Parathyroid adenoma (tissue), 2 donors: ENCODE measurements around the gene PCYOX1L.

Source experiments
- H2AFZ ChIP-seq: fragments of 300-600 bp; sonication (generic); one replicate; pipeline ENCODE4 v1.7.0; 2017; ENCODE audit warnings: antibody characterized with exemption, mild to moderate bottlenecking
- H3K27ac ChIP-seq: fragments of 300-600 bp; sonication (generic); one replicate; pipeline ENCODE4 v1.7.0; 2017
- H3K27me3 ChIP-seq: fragments of 300-600 bp; sonication (generic); one replicate; pipeline ENCODE4 v1.7.0; 2017; ENCODE audit warnings: low read length; ENCODE audit not compliant: control insufficient read depth, insufficient read depth
- H3K36me3 ChIP-seq: fragments of 300-600 bp; sonication (generic); one replicate; pipeline ENCODE4 v1.7.0; 2017; ENCODE audit warnings: low read length; ENCODE audit not compliant: control insufficient read depth, insufficient read depth
- H3K4me1 ChIP-seq: fragments of 300-600 bp; sonication (generic); one replicate; pipeline ENCODE4 v1.7.0; 2017; ENCODE audit warnings: control low read depth
- H3K4me2 ChIP-seq: fragments of 300-600 bp; sonication (generic); one replicate; pipeline ENCODE4 v1.7.0; 2017; ENCODE audit warnings: low read length
- H3K4me3 ChIP-seq: fragments of 300-600 bp; sonication (generic); one replicate; pipeline ENCODE4 v1.7.0; 2017; ENCODE audit warnings: low read depth, low read length
- H3K79me2 ChIP-seq: fragments of 300-600 bp; sonication (generic); one replicate; pipeline ENCODE4 v1.7.0; 2017; ENCODE audit warnings: control low read depth
- H3K9ac ChIP-seq: fragments of 300-600 bp; sonication (generic); one replicate; pipeline ENCODE4 v1.7.0; 2017; ENCODE audit warnings: mild to moderate bottlenecking
- H3K9me3 ChIP-seq: fragments of 300-600 bp; sonication (generic); one replicate; pipeline ENCODE4 v1.7.0; 2017; ENCODE audit warnings: low read length; ENCODE audit not compliant: control insufficient read depth
- TF ChIP-seq, protein P1 (sequence below): fragments of 300-600 bp; sonication (generic); IDR thresholded peaks from one replicate; pipeline ENCODE4 v1.7.0; 2017; ENCODE audit warnings: antibody characterized with exemption, mild to moderate bottlenecking
- donor health status: primary hyperparathyroidism.

Gene PCYOX1L, protein sequence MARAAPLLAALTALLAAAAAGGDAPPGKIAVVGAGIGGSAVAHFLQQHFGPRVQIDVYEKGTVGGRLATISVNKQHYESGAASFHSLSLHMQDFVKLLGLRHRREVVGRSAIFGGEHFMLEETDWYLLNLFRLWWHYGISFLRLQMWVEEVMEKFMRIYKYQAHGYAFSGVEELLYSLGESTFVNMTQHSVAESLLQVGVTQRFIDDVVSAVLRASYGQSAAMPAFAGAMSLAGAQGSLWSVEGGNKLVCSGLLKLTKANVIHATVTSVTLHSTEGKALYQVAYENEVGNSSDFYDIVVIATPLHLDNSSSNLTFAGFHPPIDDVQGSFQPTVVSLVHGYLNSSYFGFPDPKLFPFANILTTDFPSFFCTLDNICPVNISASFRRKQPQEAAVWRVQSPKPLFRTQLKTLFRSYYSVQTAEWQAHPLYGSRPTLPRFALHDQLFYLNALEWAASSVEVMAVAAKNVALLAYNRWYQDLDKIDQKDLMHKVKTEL

DNA sequence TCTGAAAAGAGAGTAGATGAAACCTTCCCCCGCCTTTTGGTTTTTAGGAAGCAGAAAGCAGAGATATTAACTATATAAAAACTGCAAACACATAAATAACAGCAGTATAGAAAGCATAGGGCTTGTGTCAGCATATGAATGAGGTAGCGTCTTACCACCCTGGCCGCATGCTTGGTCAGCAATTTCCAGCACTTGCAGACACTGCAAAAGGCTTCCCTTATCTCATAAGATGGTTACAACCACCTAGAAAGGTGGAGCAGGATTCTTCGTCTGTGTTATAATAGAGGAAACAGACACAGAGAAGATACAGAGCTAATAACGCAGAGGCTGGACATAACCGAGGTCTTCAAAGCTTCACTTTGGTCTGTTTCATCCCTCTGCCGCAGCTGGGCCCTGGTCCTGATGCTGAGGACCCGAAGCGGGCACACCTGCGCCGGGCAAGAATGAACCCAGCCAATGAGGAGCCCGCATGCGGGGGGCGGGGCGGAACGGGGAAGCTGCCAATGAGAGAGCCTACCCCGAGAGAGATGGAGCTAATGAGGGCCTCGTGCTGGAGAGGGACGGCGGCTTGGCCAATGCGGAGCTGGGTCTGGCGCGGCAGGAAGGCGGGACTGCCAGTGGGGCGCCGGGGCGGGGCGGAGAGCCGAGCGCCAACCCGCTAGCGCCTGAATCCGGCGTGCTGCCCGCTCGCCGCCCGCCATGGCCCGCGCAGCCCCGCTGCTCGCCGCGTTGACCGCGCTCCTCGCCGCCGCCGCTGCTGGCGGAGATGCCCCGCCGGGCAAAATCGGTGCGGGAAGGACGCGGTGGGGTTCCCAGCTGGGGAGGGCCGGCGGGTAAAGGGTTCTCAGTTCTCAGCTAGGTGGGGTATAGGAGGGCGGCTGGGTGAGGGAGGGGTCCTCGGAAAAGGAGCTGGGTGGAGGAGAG lies at the start of gene PCYOX1L:
PCYOX1L (plus strand) TSS at position 677 of the 924 bp plus-strand sequence; CDS start at position 700, 23 bp downstream.
- TF ChIP-seq, protein P1, sequence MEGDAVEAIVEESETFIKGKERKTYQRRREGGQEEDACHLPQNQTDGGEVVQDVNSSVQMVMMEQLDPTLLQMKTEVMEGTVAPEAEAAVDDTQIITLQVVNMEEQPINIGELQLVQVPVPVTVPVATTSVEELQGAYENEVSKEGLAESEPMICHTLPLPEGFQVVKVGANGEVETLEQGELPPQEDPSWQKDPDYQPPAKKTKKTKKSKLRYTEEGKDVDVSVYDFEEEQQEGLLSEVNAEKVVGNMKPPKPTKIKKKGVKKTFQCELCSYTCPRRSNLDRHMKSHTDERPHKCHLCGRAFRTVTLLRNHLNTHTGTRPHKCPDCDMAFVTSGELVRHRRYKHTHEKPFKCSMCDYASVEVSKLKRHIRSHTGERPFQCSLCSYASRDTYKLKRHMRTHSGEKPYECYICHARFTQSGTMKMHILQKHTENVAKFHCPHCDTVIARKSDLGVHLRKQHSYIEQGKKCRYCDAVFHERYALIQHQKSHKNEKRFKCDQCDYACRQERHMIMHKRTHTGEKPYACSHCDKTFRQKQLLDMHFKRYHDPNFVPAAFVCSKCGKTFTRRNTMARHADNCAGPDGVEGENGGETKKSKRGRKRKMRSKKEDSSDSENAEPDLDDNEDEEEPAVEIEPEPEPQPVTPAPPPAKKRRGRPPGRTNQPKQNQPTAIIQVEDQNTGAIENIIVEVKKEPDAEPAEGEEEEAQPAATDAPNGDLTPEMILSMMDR: no peak
- Histone ChIP-seq H3K36me3 (no peaks in the 10 kb centered on the region), H3K4me2 (peak within 1 kb of the TSS; percentile 84), H3K4me1 (peaks cover 9% of the 10 kb centered on the region), H3K9me3 (no peaks in the 10 kb centered on the region), H3K9ac (peak within 1 kb of the TSS; percentile 40), H3K27ac (peak within 1 kb of the TSS; percentile 55), H3K4me3 (peak within 1 kb of the TSS; percentile 75), H2AFZ (peak within 1 kb of the TSS; percentile 86), H3K79me2 (no peaks in the 10 kb centered on the region), H3K27me3 (no peaks in the 10 kb centered on the region)

GRCh38 chr5:149309354-149309753 lies 48.5 kb upstream of the PCYOX1L start:
- Histone ChIP-seq H3K4me2 (no peak overlapping the region), H3K36me3 (no peaks in the 10 kb centered on the region), H3K9ac (no peak overlapping the region), H3K4me3 (no peak overlapping the region), H3K27ac (no peak overlapping the region), H2AFZ (no peak overlapping the region), H3K9me3 (no peaks in the 10 kb centered on the region), H3K4me1 (no peaks in the 10 kb centered on the region), H3K27me3 (no peaks in the 10 kb centered on the region), H3K79me2 (no peaks in the 10 kb centered on the region)
- TF ChIP-seq, protein P1: no peak

GRCh38 chr5:149310488-149310887 lies 47.4 kb upstream of the PCYOX1L start:
- H3K36me3 ChIP-seq: no peaks in the 10 kb centered on the region
- no peaks in the 10 kb centered on the region for H3K79me2 ChIP-seq
- no peak overlapping the region for H2AFZ ChIP-seq
- TF ChIP-seq, protein P1: no peak
- H3K4me3 ChIP-seq: no peak overlapping the region
- no peaks in the 10 kb centered on the region for H3K4me1 ChIP-seq
- no peak overlapping the region for H3K9ac ChIP-seq
- H3K4me2 ChIP-seq: no peak overlapping the region
- no peak overlapping the region for H3K27ac ChIP-seq
- H3K27me3 ChIP-seq: no peaks in the 10 kb centered on the region
- H3K9me3 ChIP-seq: no peaks in the 10 kb centered on the region

DNA sequence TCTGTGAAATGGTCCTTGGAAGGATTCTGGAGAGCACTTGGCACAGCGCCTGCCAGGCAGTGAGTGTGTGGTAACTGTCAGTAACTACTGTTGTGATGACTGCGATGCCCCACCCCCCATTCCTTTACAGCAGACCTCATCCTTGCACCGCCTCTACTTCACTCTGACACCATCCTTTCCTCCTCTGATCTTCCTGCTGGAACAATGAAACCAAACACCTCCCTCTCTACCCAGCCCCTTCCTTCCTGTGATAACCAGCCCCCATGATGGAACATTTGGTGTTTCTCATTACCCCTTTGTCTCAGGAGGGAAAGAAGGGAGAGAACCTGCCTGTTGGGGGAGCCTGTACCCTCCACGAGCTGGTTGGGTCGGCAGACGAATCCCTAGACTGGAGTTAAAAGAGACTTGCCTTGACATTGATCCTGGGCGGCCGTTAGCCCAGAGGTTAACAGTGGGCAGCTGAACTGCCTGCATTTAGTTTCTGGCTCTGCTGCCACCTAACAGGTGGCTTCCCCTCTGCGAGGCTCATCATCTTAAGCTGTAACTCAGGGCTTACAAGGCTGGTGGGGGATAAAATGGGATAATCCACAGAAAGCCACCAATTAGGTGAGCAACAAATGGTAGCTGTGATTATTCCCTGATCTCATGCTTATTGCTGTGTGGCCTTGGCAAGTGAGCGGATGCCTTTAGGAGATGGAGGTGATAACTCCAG lies 46.7 kb upstream of the PCYOX1L start:
- Histone ChIP-seq H3K27ac (no peak overlapping the region), H3K9ac (no peak overlapping the region), H2AFZ (no peak overlapping the region), H3K27me3 (no peaks in the 10 kb centered on the region), H3K9me3 (no peaks in the 10 kb centered on the region), H3K4me3 (no peak overlapping the region), H3K79me2 (no peaks in the 10 kb centered on the region), H3K4me2 (no peak overlapping the region), H3K4me1 (no peaks in the 10 kb centered on the region), H3K36me3 (no peaks in the 10 kb centered on the region)
- TF ChIP-seq, protein P1: no peak
